Gastrocnemius medialis (tissue), 4 donors: ENCODE measurements around the gene TRIM31. TPM values are rescaled to one million over a fixed set of nuclear protein-coding genes. Genes with fewer than 3 reads are reported as not detected.

ENCODE experiments used
- ATAC-seq, 2 donors: fragments of 150-250 bp; one replicate each; pipeline ENCODE4 v1.9.1; 2016
- DNase-seq, 2 donors: peaks; one replicate each; pipeline ENCODE4 v3.0.0-alpha.2; 2019
- H3K27ac ChIP-seq, 4 donors: fragments of 200-600 bp; sonication (generic); 1 replicate in 1 of 4; 2 replicates in 3 of 4; pipeline ENCODE4 v1.5.1; 2016 to 2018; ENCODE audit warnings: mild to moderate bottlenecking in 2 of 4, moderate library complexity in 1 of 4
- H3K27me3 ChIP-seq, 3 donors: fragments of 200-600 bp; sonication (generic) in 2 of 3; 1 replicate in 1 of 3; 2 replicates in 2 of 3; pipeline versions ENCODE4 v1.5.1 to v1.6.0; 2016 to 2019; ENCODE audit warnings: mild to moderate bottlenecking in 1 of 3, moderate library complexity in 1 of 3
- H3K36me3 ChIP-seq, 2 donors: fragments of 200-600 bp; sonication (generic) in 1 of 2; one replicate each; pipeline ENCODE4 v1.5.1; 2017 to 2018
- H3K4me1 ChIP-seq, 2 donors: fragments of 200-600 bp; sonication (generic) in 1 of 2; one replicate each; pipeline ENCODE4 v1.5.1; 2016 to 2017; ENCODE audit warnings: mild to moderate bottlenecking in 2 of 2
- H3K4me3 ChIP-seq, 4 donors: fragments of 200-600 bp; sonication (generic) in 3 of 4; 1 replicate in 1 of 4; 2 replicates in 3 of 4; pipeline ENCODE4 v1.5.1; 2016 to 2019; ENCODE audit warnings: mild to moderate bottlenecking in 2 of 4
- H3K9me3 ChIP-seq, 3 donors: fragments of 200-600 bp; sonication (generic) in 2 of 3; 1 replicate in 1 of 3; 2 replicates in 2 of 3; pipeline ENCODE4 v1.5.1; 2016 to 2019
- POLR2A ChIP-seq, 2 donors: fragments of 450-650 bp; IDR thresholded peaks; one replicate each; pipeline ENCODE4 v1.6.1; 2017; ENCODE audit warnings: antibody characterized with exemption in 2 of 2, mild to moderate bottlenecking in 2 of 2, moderate library complexity in 2 of 2
- in situ Hi-C, 4 donors: fragments of 200-750 bp; cut with MboI; loops; one replicate each; pipeline versions ENCODE4 v1.15.0 to v1.8.0; 2017; ENCODE audit warnings: low sequenced_read_pairs in 4 of 4
- intact Hi-C: fragments of 100-400 bp; cut with DNase I; formaldehyde crosslinking; loops from one replicate; pipeline ENCODE4 v1.15.1; 2023; ENCODE audit warnings: low total_unique reads
- total RNA-seq, 4 donors: library from RNA; depleted of rRNA; stranded (reverse); fragments of >200 nt; gene quantifications; one replicate each; pipeline versions ENCODE4 v1.1.0 to v1.2.3, GENCODE V29; 2016
- TF ChIP-seq, protein P1 (sequence below), 5 experiments: fragments of 450-650 bp in 3 of 5; fragments of 200-600 bp in 2 of 5; sonication (generic) in 2 of 5; IDR thresholded peaks in 4 of 5; conservative IDR thresholded peaks in 1 of 5; 1 replicate in 4 of 5; 2 replicates in 1 of 5; pipeline ENCODE4 v1.5.1; 2016 to 2019; ENCODE audit warnings: antibody characterized with exemption in 5 of 5, mild to moderate bottlenecking in 3 of 5, moderate library complexity in 3 of 5

Gene TRIM31
- total RNA-seq, 4 donors from 2014 or later = 0.39 TPM; not detected in 3

DNA sequence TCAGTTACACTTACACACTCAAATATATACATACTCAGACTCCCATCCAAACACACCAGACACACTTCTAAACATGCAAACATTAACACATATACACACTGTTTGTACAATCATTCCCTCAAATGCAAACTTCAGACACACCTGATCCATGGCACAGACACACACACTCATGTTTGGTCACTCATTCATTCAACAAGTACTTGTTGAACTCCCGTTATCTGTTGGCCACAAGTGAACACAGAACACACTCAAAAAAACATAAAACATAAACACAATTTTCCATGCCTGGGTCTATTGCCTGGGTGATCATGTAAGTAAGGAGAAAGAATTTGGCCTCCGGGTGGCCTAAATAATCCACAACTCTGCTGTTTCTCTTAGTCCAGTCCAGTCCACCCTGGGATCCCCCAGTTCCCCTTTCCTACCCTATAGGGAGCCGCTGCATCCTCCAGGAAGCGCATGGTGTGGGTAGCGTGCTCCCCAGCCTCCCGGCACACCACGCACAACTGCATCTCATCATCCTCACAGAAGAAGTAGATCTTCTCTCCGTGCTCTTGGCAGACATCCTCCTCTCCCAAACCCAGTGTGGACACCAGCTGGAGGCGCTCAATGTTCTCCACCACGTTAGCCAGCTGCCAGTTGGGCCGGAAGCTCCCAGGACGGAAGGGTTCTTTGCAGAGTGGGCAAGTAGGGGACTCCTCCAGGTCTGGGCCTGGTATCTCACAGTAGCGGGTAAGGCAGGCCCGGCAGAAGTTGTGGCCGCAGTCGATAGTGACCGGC is 47.3 kb upstream of the TRIM31 start:
- no peak for ATAC-seq
- Histone ChIP-seq H3K27me3 (peaks cover 3 to 12% (median 4%) of the 10 kb centered on the region in 3 donors), H3K27ac (no peak overlapping the region), H3K9me3 (no peaks in the 10 kb centered on the region), H3K4me1 (peaks cover 0 to 6% of the 10 kb centered on the region in 2 donors), H3K36me3 (no peaks in the 10 kb centered on the region), H3K4me3 (no peak overlapping the region)
- intact Hi-C loops (no loop called here), in situ Hi-C loops (loop anchor here in 1 of 4 donors (25.0 kb wide), 1 partner anchor 323 kb away; the partner anchor contains the start of gene HLA-G)
- TF ChIP-seq, protein P1, sequence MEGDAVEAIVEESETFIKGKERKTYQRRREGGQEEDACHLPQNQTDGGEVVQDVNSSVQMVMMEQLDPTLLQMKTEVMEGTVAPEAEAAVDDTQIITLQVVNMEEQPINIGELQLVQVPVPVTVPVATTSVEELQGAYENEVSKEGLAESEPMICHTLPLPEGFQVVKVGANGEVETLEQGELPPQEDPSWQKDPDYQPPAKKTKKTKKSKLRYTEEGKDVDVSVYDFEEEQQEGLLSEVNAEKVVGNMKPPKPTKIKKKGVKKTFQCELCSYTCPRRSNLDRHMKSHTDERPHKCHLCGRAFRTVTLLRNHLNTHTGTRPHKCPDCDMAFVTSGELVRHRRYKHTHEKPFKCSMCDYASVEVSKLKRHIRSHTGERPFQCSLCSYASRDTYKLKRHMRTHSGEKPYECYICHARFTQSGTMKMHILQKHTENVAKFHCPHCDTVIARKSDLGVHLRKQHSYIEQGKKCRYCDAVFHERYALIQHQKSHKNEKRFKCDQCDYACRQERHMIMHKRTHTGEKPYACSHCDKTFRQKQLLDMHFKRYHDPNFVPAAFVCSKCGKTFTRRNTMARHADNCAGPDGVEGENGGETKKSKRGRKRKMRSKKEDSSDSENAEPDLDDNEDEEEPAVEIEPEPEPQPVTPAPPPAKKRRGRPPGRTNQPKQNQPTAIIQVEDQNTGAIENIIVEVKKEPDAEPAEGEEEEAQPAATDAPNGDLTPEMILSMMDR (IDR thresholded peaks at IDR 0.05 in 4 of 5, conservative IDR thresholded peaks at IDR 0.05 in 1 of 5) = no peak
- TF ChIP-seq POLR2A (IDR thresholded peaks at IDR 0.05) = no peak
- no peak for DNase-seq

DNA sequence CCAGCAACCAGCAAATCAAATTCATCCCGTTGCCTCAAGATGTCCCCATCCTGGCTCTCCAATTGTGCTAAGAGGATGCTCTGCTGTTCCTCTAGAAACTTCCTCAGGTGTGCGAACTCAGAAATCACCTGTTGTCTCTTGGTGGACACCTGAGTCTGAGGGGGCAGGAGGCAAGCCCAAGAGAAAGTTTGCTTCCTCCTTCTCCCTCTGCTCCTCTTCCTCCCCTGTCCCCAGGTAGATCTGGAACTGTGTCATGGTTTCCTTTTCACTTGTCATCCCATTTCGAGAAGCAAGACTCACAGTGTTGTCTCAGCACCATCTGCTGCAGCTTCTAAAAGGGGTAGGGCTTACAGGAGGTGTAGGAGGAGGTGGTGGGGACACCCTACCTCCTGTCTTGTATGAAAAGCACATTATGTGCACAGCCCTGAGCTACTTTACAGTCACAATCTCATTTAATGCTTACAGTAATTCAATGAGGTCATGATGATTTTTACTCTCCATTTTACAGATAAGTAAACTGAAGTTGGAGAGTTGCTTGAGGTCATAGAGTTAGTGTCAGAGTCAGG is 45.7 kb upstream of the TRIM31 start:
- Histone ChIP-seq H3K4me1 (peaks cover 0 to 6% of the 10 kb centered on the region in 2 donors), H3K9me3 (no peaks in the 10 kb centered on the region), H3K27ac (no peak overlapping the region), H3K27me3 (peaks cover 0 to 14% (median 0%) of the 10 kb centered on the region in 3 donors), H3K36me3 (no peaks in the 10 kb centered on the region), H3K4me3 (no peak overlapping the region)
- in situ Hi-C loops = loop anchor here in 1 of 4 donors (25.0 kb wide), 1 partner anchor 321 kb away; the partner anchor contains the start of gene HLA-G
- TF ChIP-seq, protein P1 (IDR thresholded peaks at IDR 0.05 in 4 of 5, conservative IDR thresholded peaks at IDR 0.05 in 1 of 5) = no peak
- no peak for TF ChIP-seq POLR2A (IDR thresholded peaks at IDR 0.05)
- ATAC-seq (no peak), DNase-seq (no peak)
- intact Hi-C loops = no loop called here

DNA sequence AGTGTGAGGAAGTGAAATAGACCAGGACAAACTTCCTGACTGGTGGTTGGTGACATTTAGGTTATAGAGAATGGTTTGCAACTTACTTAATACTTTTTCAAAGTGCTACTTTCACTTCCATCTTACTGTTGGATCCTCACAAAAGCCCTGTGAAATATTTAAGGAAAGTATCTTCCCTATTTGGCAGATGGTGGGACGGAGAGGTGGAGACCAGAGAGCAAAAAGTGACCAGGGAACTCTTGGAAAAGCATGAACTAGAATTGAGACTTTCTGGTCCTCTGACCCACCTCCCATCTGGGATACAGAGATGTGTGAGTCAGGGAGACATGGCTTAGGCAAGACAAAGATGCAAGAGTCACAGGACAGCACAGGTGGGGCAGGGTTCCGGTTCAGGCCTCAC is 45.1 kb upstream of the TRIM31 start:
- Histone ChIP-seq H3K36me3 (no peaks in the 10 kb centered on the region), H3K27me3 (peaks cover 0 to 14% (median 0%) of the 10 kb centered on the region in 3 donors), H3K4me3 (no peak overlapping the region), H3K9me3 (no peaks in the 10 kb centered on the region), H3K4me1 (peaks cover 0 to 6% of the 10 kb centered on the region in 2 donors), H3K27ac (no peak overlapping the region)
- no peak for DNase-seq
- in situ Hi-C loops (loop anchor here in 1 of 4 donors (25.0 kb wide), 1 partner anchor 321 kb away; the partner anchor contains the start of gene HLA-G), intact Hi-C loops (no loop called here)
- no peak for ATAC-seq
- TF ChIP-seq, protein P1 (IDR thresholded peaks at IDR 0.05 in 4 of 5, conservative IDR thresholded peaks at IDR 0.05 in 1 of 5) = no peak
- TF ChIP-seq POLR2A (IDR thresholded peaks at IDR 0.05) = no peak

GRCh38 chr6:30157581-30157980 is 44.7 kb upstream of the TRIM31 start:
- Histone ChIP-seq H3K4me3 (no peak overlapping the region), H3K27ac (no peak overlapping the region), H3K4me1 (peaks cover 0 to 6% of the 10 kb centered on the region in 2 donors), H3K27me3 (peaks cover 0 to 14% (median 0%) of the 10 kb centered on the region in 3 donors), H3K9me3 (no peaks in the 10 kb centered on the region), H3K36me3 (no peaks in the 10 kb centered on the region)
- no peak for DNase-seq
- no peak for TF ChIP-seq POLR2A (IDR thresholded peaks at IDR 0.05)
- TF ChIP-seq, protein P1 (IDR thresholded peaks at IDR 0.05 in 4 of 5, conservative IDR thresholded peaks at IDR 0.05 in 1 of 5) = no peak
- no peak for ATAC-seq
- in situ Hi-C loops (loop anchor here in 1 of 4 donors (25.0 kb wide), 1 partner anchor 320 kb away; the partner anchor contains the start of gene HLA-G), intact Hi-C loops (no loop called here)
